Measurements from ENCODE around the gene RPL36A. TPM values are rescaled to one million over a fixed set of nuclear protein-coding genes. Genes with fewer than 3 reads are reported as not detected.

Gene RPL36A
- total and polyA plus RNA-seq, 10 of the 15 experiments (the other 5 are each of a cell fraction or from before 2014, with no cell fraction given): 425 to 4,528 (median 3,270) TPM

DNA sequence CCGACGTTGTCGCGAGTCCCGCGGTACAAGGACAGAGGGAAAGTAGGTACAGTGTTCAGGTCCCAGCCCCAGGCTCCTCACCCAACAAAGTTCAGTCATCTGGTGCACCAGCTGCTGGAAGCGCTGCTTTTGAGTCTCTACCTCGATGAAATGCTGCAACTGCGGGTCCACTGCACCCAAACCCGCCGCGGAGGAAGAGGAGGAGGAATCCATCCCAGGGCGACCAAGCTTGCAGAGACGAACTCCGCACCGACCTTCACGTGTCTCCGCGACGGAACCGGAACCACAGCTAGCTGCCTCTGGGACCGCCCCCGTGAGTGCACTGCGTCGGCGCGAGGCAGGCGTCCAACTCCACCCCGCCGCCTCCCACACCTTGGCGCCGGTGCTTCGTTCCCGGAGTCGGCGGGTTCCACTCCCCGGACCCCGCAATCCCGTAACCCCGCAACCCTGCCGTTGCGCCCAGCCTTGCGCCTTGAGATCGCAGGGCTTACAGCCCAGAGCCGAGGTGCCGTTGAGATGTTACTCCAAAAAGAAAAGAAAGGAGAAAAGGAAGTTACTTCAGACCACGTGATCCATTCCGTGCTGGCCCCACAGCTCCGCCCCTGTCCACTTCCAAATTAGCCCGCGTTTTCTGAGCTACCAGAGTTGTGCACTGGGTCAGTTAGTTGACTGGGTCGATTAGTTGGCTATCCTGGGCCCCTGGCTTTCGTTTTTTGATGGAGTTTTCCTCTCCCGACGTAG lies 42.2 kb upstream of the RPL36A start, which contains the start of gene TIMM8A (continued):
- TF ChIP-seq SREBF1 (IDR thresholded peaks at IDR 0.05; ENCODE audit: low read length) (no peak), POLR2A (IDR thresholded peaks at IDR 0.05; ENCODE audit: low read depth, low read length) (peak; percentile 88), ASH2L (IDR thresholded peaks at IDR 0.05; ENCODE audit: borderline replicate concordance, low read depth) (0 out of 2 replicates have a peak, but pooled peaks have one; percentile 51), RCOR1 (conservative IDR thresholded peaks at IDR 0.05; ENCODE audit: low read depth, low read length) (no peak), SREBF2 (IDR thresholded peaks at IDR 0.05; ENCODE audit: low read length) (no peak), ZBED1 (IDR thresholded peaks at IDR 0.05; ENCODE audit: borderline replicate concordance) (no peak), ZNF622 (IDR thresholded peaks at IDR 0.05) (no peak), YY1 (IDR thresholded peaks at IDR 0.05; ENCODE audit: low read depth, low read length) (no peak), RAD21 (IDR thresholded peaks at IDR 0.05; ENCODE audit: insufficient read depth, low read depth, low read length) (no peak), PAX5 (IDR thresholded peaks at IDR 0.05; ENCODE audit: borderline replicate concordance, low read depth, low read length) (peak; percentile 100), POLR2AphosphoS5 (IDR thresholded peaks at IDR 0.05; ENCODE audit: low read length) (peak; percentile 82), NFYA (IDR thresholded peaks at IDR 0.05; ENCODE audit: borderline replicate concordance, low read depth, low read length) (no peak), POU2F2 (IDR thresholded peaks at IDR 0.05; ENCODE audit: borderline replicate concordance, low read depth, low read length) (no peak; the same call in 2 of the 3 replicates), EZH2 (IDR thresholded peaks at IDR 0.05; ENCODE audit: borderline replicate concordance, control insufficient read depth, low read depth, low read length) (no peak), SUPT20H (IDR thresholded peaks at IDR 0.05; ENCODE audit: borderline replicate concordance, control insufficient read depth, low read depth, low read length) (no peak)
- TF ChIP-seq, protein P1, sequence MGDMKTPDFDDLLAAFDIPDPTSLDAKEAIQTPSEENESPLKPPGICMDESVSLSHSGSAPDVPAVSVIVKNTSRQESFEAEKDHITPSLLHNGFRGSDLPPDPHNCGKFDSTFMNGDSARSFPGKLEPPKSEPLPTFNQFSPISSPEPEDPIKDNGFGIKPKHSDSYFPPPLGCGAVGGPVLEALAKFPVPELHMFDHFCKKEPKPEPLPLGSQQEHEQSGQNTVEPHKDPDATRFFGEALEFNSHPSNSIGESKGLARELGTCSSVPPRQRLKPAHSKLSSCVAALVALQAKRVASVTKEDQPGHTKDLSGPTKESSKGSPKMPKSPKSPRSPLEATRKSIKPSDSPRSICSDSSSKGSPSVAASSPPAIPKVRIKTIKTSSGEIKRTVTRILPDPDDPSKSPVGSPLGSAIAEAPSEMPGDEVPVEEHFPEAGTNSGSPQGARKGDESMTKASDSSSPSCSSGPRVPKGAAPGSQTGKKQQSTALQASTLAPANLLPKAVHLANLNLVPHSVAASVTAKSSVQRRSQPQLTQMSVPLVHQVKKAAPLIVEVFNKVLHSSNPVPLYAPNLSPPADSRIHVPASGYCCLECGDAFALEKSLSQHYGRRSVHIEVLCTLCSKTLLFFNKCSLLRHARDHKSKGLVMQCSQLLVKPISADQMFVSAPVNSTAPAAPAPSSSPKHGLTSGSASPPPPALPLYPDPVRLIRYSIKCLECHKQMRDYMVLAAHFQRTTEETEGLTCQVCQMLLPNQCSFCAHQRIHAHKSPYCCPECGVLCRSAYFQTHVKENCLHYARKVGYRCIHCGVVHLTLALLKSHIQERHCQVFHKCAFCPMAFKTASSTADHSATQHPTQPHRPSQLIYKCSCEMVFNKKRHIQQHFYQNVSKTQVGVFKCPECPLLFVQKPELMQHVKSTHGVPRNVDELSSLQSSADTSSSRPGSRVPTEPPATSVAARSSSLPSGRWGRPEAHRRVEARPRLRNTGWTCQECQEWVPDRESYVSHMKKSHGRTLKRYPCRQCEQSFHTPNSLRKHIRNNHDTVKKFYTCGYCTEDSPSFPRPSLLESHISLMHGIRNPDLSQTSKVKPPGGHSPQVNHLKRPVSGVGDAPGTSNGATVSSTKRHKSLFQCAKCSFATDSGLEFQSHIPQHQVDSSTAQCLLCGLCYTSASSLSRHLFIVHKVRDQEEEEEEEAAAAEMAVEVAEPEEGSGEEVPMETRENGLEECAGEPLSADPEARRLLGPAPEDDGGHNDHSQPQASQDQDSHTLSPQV (IDR thresholded peaks at IDR 0.05): no peak
- TF ChIP-seq, protein P2, sequence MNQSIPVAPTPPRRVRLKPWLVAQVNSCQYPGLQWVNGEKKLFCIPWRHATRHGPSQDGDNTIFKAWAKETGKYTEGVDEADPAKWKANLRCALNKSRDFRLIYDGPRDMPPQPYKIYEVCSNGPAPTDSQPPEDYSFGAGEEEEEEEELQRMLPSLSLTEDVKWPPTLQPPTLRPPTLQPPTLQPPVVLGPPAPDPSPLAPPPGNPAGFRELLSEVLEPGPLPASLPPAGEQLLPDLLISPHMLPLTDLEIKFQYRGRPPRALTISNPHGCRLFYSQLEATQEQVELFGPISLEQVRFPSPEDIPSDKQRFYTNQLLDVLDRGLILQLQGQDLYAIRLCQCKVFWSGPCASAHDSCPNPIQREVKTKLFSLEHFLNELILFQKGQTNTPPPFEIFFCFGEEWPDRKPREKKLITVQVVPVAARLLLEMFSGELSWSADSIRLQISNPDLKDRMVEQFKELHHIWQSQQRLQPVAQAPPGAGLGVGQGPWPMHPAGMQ (IDR thresholded peaks at IDR 0.05; ENCODE audit: borderline replicate concordance): no peak
- TF ChIP-seq, protein P3, sequence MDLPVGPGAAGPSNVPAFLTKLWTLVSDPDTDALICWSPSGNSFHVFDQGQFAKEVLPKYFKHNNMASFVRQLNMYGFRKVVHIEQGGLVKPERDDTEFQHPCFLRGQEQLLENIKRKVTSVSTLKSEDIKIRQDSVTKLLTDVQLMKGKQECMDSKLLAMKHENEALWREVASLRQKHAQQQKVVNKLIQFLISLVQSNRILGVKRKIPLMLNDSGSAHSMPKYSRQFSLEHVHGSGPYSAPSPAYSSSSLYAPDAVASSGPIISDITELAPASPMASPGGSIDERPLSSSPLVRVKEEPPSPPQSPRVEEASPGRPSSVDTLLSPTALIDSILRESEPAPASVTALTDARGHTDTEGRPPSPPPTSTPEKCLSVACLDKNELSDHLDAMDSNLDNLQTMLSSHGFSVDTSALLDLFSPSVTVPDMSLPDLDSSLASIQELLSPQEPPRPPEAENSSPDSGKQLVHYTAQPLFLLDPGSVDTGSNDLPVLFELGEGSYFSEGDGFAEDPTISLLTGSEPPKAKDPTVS (IDR thresholded peaks at IDR 0.05; ENCODE audit: low read depth, low read length): no peak
- TF ChIP-seq, protein P4, sequence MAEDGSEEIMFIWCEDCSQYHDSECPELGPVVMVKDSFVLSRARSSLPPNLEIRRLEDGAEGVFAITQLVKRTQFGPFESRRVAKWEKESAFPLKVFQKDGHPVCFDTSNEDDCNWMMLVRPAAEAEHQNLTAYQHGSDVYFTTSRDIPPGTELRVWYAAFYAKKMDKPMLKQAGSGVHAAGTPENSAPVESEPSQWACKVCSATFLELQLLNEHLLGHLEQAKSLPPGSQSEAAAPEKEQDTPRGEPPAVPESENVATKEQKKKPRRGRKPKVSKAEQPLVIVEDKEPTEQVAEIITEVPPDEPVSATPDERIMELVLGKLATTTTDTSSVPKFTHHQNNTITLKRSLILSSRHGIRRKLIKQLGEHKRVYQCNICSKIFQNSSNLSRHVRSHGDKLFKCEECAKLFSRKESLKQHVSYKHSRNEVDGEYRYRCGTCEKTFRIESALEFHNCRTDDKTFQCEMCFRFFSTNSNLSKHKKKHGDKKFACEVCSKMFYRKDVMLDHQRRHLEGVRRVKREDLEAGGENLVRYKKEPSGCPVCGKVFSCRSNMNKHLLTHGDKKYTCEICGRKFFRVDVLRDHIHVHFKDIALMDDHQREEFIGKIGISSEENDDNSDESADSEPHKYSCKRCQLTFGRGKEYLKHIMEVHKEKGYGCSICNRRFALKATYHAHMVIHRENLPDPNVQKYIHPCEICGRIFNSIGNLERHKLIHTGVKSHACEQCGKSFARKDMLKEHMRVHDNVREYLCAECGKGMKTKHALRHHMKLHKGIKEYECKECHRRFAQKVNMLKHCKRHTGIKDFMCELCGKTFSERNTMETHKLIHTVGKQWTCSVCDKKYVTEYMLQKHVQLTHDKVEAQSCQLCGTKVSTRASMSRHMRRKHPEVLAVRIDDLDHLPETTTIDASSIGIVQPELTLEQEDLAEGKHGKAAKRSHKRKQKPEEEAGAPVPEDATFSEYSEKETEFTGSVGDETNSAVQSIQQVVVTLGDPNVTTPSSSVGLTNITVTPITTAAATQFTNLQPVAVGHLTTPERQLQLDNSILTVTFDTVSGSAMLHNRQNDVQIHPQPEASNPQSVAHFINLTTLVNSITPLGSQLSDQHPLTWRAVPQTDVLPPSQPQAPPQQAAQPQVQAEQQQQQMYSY (CRISPR knock-in tag; IDR thresholded peaks at IDR 0.05): no peak

Data from GM12878 (cell line).